T-helper 17 cell (primary cell): ENCODE data around the gene ANKLE1. TPM values are rescaled to one million over a fixed set of nuclear protein-coding genes. Genes with fewer than 3 reads are reported as not detected.

Experiments
- ATAC-seq: fragments of 150-1000 bp; cut with Tn5 transposase; 2 replicates; pipeline ENCODE4 v1.10.0; 2021; ENCODE audit warnings: mild to moderate bottlenecking, moderate library complexity
- DNase-seq, 3 donors: peaks; one replicate each; pipeline versions ENCODE4 v3.0.0 to v3.0.0-alpha.2; 2020 to 2021
- H3K9me3 ChIP-seq: one replicate; pipeline ENCODE4 v1.7.0; 2013; ENCODE audit warnings: low read length, mild to moderate bottlenecking; ENCODE audit not compliant: control insufficient read depth, poor library complexity, severe bottlenecking
- H3K27ac Mint-ChIP-seq: one replicate; pipeline ENCODE4 v1.8.0; 2022; ENCODE audit warnings: mild to moderate bottlenecking, moderate library complexity, mixed read lengths
- H3K27me3 Mint-ChIP-seq: one replicate; pipeline ENCODE4 v1.8.0; 2022; ENCODE audit warnings: mixed read lengths
- H3K36me3 Mint-ChIP-seq: one replicate; pipeline ENCODE4 v1.8.0; 2022; ENCODE audit warnings: low read depth, mixed read lengths
- H3K4me1 Mint-ChIP-seq: one replicate; pipeline ENCODE4 v1.8.0; 2022; ENCODE audit warnings: mild to moderate bottlenecking, mixed read lengths
- H3K4me3 Mint-ChIP-seq: one replicate; pipeline ENCODE4 v1.8.0; 2022; ENCODE audit warnings: mild to moderate bottlenecking, moderate library complexity, mixed read lengths
- total RNA-seq, 4 donors: library from RNA in 2 of 4; stranded (reverse) in 2 of 4; gene quantifications; one replicate each; pipeline ENCODE4 v1.2.3 and lab custom pipeline; 2022 to 2026

ANKLE1 gene, protein sequence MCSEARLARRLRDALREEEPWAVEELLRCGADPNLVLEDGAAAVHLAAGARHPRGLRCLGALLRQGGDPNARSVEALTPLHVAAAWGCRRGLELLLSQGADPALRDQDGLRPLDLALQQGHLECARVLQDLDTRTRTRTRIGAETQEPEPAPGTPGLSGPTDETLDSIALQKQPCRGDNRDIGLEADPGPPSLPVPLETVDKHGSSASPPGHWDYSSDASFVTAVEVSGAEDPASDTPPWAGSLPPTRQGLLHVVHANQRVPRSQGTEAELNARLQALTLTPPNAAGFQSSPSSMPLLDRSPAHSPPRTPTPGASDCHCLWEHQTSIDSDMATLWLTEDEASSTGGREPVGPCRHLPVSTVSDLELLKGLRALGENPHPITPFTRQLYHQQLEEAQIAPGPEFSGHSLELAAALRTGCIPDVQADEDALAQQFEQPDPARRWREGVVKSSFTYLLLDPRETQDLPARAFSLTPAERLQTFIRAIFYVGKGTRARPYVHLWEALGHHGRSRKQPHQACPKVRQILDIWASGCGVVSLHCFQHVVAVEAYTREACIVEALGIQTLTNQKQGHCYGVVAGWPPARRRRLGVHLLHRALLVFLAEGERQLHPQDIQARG
- 1 to 10 TPM; 1.4 to 2.0 TPM for total RNA-seq
- total RNA-seq (lab: John Stamatoyannopoulos, UW): 1.9 to 3.4 reads per million in 2 donors

DNA sequence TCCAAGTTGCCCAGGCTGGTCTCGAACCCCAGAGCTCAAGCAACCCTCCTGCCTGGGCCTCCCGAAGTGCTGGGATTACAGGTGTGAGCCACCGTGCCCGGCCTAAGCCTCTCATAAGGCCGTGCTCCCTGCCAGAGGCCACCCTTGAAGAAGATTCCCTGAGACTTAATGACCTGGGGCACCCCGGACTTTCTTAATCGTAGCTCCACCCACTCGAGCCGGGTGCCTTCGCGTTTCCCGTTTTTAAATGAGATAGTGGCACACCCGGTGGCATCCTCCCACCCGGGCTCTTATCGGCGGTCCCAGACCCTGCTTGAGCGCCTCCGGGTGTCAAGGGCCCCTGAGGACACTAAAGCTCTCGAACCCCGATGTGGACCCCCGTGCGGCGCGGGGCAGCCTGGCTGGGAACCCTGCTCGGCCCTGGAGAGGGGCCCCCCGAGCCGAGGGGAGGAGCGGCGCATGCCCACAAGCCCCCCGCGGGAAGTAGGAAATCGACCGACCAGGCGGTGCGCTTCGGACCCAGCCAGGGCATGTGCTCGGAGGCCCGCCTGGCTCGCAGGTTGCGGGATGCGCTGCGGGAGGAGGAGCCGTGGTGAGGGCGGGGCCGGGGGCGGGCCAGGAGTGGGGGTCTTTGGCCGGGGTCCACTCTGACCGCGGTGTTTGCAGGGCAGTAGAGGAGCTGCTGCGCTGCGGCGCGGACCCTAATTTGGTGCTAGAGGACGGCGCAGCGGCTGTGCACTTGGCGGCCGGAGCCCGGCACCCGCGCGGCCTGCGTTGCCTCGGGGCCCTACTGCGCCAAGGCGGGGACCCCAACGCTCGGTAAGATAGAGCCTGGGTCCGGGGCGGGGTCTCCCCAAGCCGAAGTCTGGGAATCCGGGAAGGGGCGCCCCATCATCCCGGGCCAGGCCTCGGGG lies at the start of gene ANKLE1:
TSS of gene ANKLE1 (plus strand) at position 511 of the 914 bp plus-strand sequence. CDS start at position 531, 20 bp downstream.
- ATAC-seq (peak; percentile 16), DNase-seq (no peak)
- H3K9me3 ChIP-seq: no peaks in the 10 kb centered on the region
- Mint-ChIP-seq H3K27ac (no peak within 1 kb of the TSS), H3K4me3 (peak within 1 kb of the TSS; percentile 89), H3K27me3 (no peaks in the 10 kb centered on the region), H3K4me1 (peaks cover 5% of the 10 kb centered on the region), H3K36me3 (no peaks in the 10 kb centered on the region)

DNA sequence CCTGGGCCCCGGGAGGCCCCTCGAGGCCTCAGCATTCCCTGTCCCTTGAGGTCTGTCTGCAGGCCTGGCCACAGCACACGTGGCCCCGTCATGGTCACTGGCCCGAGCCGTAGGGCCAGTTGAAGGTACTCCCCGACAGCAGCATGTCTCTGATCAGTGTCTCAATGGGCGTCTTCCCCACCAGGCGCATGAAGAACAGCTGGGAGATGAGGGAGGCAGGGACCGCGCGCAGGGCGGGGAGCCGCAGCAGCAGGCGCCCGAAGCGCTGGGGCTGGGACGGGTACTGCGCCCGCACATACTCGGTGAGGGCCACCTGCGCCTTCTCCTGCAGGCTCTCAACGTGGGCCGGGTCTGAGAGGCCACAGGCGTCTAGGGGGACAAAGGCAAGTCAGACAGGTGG lies 49.4 kb upstream of the ANKLE1 start:
- Mint-ChIP-seq H3K4me3 (no peak overlapping the region), H3K36me3 (no peaks in the 10 kb centered on the region), H3K4me1 (peaks cover 13% of the 10 kb centered on the region), H3K27me3 (no peaks in the 10 kb centered on the region), H3K27ac (no peak overlapping the region)
- DNase-seq (no peak), ATAC-seq (no peak)
- no peaks in the 10 kb centered on the region for H3K9me3 ChIP-seq

DNA sequence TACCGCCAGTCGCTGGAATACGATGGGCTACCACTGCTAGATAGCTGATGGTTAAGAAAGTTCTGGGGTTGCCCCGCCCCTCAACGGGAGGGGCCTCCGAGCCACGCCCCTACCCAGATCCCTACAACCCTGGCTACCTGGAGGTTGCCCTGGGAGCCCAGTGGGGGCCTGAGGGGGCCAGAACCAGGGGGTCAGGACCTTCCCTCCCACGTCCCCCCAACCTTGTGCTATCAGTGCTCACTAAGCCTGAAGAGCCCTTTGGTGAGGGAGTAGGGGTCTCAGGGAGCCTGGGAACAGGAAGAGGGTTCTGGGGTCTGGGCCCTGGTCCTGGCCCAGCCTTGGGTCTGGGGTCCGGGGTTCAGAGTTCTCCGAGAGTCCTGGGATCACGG lies 46.8 kb upstream of the ANKLE1 start:
- Mint-ChIP-seq H3K36me3 (no peaks in the 10 kb centered on the region), H3K4me3 (peak overlapping the region; percentile 85), H3K4me1 (peaks cover 13% of the 10 kb centered on the region), H3K27me3 (no peaks in the 10 kb centered on the region), H3K27ac (no peak overlapping the region)
- no peaks in the 10 kb centered on the region for H3K9me3 ChIP-seq
- DNase-seq: peak; percentile 46 to 50 (median 49)
- peak; percentile 66 for ATAC-seq

DNA sequence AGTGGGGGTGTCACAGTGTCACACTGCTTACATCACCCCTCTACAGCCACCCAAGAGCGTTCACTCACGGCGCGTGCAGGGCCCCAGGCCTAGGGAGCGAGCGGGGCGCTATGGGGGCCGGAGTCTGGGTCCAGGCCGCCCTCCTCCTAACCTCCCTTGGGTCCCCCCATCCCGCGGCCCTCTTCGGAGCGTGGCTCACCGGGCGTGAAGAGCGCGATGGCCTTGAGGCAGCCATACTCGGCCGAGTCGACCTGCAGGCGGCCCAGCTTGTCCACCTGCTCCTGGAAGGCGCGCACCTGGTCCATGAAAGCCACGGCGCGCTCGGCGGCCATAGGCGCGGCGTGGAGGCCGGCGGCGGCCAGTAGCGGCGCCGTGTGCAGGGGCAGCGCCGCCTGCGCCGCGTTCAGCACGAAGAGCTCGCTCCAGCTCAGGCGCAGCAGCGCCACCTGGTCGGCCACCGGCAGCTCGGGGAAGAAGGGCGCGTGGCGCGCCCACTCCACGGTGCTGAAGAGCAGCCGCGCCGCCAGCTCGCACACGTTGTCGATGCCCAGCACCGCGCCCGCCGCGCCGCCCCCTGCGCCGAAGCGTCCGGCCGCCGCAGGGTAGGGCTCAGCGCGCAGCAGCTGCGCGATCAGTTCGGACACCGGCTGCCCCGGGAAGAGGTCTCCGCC lies 46.3 kb upstream of the ANKLE1 start:
- H3K27me3 Mint-ChIP-seq: no peaks in the 10 kb centered on the region
- DNase-seq (peak; percentile 66 to 70 (median 70)), ATAC-seq (peak; percentile 92)
- no peaks in the 10 kb centered on the region for H3K36me3 Mint-ChIP-seq
- H3K27ac Mint-ChIP-seq: no peak overlapping the region
- peaks cover 13% of the 10 kb centered on the region for H3K4me1 Mint-ChIP-seq
- H3K9me3 ChIP-seq: no peaks in the 10 kb centered on the region
- H3K4me3 Mint-ChIP-seq: peak overlapping the region; percentile 85

DNA sequence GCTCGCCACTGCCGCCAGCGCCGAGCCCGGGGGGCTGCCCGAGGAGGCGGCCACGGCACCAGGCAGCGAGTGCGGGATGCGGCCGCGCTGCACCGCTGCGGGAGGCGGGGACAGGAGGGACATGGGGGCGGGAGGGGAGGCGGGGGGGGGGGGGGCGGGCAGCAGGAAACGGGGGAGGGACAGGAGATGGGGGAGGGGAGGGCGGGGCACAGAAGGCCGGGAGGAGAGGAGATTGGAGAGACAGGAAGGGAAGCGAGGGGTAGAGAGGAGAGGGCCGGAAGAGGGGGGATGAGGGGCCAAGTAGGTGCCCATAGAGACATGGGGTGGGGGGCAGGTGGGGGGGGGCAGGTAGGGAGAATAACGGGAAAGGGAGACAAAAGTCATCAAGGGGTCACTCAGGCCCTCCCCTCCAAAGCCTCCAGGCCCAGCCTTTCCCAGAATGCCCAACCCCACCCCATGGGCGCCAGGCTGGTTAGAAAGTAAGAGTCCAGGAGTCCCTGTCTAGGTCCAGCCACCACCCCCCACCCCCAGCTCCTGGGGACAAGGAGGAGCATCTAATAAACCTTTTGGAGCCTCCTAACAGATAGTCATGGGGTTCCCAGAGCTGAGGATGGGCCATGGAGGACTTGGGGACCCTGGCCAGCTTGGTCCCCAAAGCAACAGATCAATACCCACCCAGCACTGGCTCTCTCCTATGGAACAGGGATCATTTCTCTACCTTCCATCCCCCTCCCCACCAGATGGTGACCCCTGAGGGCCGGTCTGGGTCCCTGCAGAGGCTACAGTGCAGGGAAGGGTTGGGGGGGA lies 45.5 kb upstream of the ANKLE1 start:
- H3K27ac Mint-ChIP-seq: no peak overlapping the region
- DNase-seq: no peak
- peak; percentile 44 for ATAC-seq
- H3K27me3 Mint-ChIP-seq: no peaks in the 10 kb centered on the region
- peak overlapping the region; percentile 85 for H3K4me3 Mint-ChIP-seq
- H3K9me3 ChIP-seq: no peaks in the 10 kb centered on the region
- H3K36me3 Mint-ChIP-seq: no peaks in the 10 kb centered on the region
- peaks cover 17% of the 10 kb centered on the region for H3K4me1 Mint-ChIP-seq

DNA sequence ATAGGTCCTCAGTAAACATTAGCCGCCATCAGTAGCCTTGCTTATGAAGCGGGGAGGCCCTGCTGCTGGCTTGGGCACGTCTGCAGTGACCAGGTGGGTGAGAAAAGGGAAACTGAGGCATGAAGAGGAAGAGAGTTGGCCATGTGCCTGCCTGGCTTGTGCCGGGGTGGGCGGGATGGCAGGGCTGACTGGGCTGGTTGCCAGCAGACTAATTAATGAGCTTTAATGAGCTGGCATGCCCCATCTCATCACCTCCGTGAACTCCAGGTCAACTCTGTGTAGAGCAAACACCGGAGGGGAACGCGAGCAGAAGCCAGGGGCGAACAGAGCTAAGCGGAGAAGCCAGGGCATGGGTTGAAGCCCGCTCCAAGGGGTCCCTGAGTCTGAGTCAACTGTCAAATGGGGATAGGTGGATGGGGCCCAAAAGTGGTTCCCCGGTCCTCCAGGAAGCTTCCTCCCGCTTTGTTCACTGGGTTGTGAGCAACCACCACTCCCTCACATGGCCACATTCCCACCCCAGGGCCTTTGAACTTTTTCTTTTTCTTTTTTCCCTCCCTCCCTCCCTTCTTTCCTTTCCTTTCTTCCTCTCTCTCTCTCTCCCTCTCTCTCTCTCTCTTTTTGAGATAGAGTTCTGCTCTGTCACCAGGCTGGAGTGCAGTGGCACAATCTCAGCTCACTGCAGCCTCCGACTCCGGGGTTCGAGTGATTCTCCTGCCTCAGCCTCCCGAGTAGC lies 44.7 kb upstream of the ANKLE1 start:
- no peak overlapping the region for H3K27ac Mint-ChIP-seq
- DNase-seq: no peak

DNA sequence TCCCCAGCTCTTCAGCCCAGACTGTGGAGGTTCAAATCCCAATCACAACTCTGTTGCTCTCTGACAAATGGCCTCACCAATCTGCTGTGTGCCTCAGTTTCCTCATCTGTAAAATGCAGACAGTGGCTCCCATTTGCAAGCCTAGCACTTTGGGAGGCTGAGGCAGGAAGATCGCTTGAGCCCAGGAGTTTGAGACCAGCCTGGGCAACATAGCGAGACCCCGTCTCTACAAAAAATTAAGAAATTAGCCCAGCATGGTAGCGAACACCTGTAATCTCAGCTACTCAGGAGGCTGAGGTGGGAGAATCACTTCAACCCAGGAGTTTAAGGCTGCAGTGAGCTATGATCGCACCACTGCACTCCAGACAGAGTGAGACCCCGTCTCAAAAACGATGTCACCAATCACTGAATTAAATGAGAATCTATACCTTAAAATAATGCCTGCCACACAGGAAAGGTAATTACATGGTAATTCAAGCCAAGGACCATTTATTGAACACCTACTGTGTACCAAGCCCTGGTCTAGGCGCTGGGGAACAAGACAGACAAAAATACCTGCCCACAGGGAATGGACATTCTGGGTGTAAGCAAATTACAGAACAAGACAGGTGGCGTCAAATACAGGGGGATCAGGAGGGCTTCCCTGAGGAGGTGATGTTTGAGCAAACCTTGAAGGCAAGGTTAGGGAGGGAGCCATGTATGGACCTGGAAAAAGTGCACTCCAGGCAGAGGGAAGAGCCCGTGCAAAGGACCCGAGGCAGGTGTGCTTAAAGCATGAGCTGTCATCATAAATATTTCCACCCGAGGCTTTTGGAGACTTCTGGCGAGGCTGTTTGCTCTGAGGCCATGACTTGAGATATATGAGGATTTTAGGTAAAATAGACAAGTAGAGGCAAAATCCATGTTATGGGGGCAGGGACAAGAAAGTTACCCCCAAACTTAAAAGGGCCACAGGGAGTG lies 43.7 kb upstream of the ANKLE1 start:
- Mint-ChIP-seq H3K27ac (peak overlapping the region; percentile 37), H3K27me3 (no peaks in the 10 kb centered on the region), H3K36me3 (no peaks in the 10 kb centered on the region), H3K4me3 (peak overlapping the region; percentile 78), H3K4me1 (peaks cover 17% of the 10 kb centered on the region)
- no peaks in the 10 kb centered on the region for H3K9me3 ChIP-seq
- DNase-seq (no peak), ATAC-seq (no peak)

More for the DNA sequence above, 44.7 kb upstream of the ANKLE1 start:
- Mint-ChIP-seq H3K36me3 (no peaks in the 10 kb centered on the region), H3K4me1 (peaks cover 15% of the 10 kb centered on the region), H3K4me3 (peak overlapping the region; percentile 75), H3K27me3 (no peaks in the 10 kb centered on the region)
- H3K9me3 ChIP-seq: no peaks in the 10 kb centered on the region
- ATAC-seq: no peak

DNA sequence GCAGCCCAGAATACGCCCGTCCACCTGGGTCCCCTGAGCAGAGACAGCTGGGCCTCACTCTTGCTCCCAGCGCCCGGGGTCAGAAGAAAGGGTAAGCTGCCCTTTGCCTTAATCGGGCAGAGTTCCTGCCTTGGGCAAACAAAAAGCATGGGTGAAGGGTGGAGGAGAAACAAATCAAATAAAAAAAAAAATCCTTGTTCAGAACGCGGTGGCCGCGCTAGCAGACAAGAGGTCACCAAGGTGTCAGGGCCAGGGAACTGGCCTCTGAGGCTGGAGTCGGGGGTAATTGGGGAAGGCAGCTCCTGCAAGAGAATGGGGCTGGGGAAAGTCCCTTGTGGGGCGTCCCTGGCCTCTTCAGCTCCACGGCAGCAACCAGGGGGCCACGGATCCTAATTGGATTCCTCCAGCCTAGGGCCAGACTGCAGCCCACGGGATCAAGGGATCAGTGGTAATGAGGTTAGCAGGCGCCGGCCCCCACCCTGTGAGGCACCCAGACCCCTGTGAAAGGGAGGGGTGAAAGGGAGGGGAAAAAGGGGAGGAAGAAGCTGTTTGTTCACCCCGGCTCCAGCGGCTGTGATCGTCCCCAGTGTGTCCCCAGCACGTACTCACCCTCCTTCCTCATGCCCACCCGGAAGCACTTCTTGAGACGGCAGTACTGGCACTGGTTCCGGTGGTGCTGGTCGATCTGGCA lies 41.5 kb upstream of the ANKLE1 start:
- Mint-ChIP-seq H3K27me3 (no peaks in the 10 kb centered on the region), H3K4me3 (no peak overlapping the region), H3K36me3 (no peaks in the 10 kb centered on the region), H3K4me1 (peaks cover 11% of the 10 kb centered on the region), H3K27ac (peak overlapping the region; percentile 37)
- no peak for ATAC-seq
- DNase-seq: no peak
- H3K9me3 ChIP-seq: no peaks in the 10 kb centered on the region

DNA sequence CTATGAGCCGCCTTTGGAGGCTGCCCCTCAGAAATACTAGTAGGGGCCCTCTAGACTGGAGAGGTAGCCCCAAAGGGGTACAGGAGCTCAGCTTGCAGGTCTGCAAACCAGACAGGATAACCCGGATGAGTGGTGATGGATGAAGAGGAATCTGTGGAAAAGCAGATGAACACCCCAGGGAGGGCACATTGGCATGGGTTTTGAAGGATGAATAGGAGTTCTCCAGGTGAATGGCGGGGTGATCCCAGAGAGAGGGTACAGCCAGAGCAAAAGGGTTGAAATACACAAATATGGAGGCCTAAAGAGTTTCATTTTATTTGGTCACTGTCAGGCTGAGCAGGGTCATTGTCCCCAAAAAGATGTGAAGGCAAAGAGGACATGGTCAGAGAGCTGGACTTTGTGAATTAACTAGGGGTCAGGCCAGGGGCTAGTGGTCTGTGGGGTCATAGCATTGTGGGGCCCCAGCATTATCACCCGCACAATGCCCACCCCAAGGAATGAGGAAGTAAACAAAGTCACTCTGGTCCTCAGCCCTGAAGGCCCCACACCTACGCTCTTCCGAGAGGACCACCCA lies 40.8 kb upstream of the ANKLE1 start:
- no peak for ATAC-seq
- no peaks in the 10 kb centered on the region for H3K9me3 ChIP-seq
- no peaks in the 10 kb centered on the region for H3K27me3 Mint-ChIP-seq
- H3K4me1 Mint-ChIP-seq: peaks cover 9% of the 10 kb centered on the region
- no peak for DNase-seq
- H3K36me3 Mint-ChIP-seq: no peaks in the 10 kb centered on the region
- H3K4me3 Mint-ChIP-seq: no peak overlapping the region
- peak overlapping the region; percentile 37 for H3K27ac Mint-ChIP-seq

DNA sequence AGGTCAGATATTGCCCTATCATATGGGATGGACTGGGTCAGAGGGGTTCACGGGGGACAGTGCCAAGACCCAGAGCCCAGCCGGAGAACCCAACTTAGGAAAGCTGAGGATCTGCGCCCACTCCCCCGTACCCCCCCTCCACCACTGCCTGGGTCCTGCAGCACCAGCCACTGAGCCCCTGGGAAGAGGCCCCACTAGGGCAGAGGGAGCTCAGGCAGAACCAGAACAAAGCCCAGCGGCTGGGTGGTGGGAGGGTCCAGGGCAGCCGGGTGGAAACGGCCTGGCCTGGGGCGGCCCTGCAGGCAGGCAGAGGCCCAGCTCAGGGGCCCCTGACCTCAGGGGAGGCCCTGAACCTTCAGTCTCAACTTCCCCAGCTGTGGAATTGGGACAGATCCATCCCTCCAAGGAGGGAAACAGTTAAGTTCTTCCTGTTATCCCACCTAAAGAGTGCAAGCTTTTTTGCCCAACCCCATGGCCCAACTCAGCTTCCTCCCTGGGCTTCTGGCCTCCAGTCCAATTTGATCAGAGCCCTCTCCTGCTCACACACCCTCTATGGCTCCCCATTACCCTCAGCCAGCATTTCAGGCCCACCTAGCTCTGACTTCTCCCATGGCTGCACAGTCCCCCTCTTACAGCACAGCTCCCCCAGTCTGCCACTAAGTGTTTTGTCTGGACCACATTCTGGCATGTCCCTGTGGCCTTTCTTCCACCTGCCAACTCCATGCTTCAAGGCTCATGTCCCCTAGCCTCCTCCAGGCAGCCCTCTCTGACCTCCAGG lies 39.1 kb upstream of the ANKLE1 start:
- Mint-ChIP-seq H3K36me3 (no peaks in the 10 kb centered on the region), H3K27me3 (no peaks in the 10 kb centered on the region), H3K4me1 (peaks cover 18% of the 10 kb centered on the region), H3K27ac (no peak overlapping the region), H3K4me3 (no peak overlapping the region)
- no peaks in the 10 kb centered on the region for H3K9me3 ChIP-seq
- no peak for ATAC-seq
- no peak for DNase-seq
